ENCODE results near the gene LDLRAP1.

LDLRAP1 gene

GRCh38 chr1:25610822-25611630, 67.6 kb downstream of the LDLRAP1 start:
- Histone ChIP-seq H3K9ac (ENCODE audit: low read length in 2 of 2) (no peak overlapping the region), H3K9me3 (ENCODE audit: control insufficient read depth in 2 of 2, low read length in 2 of 2) (no peaks in the 10 kb centered on the region), H3K27ac (ENCODE audit: low read length) (no peak overlapping the region), H3K4me1 (ENCODE audit: control insufficient read depth, insufficient read depth, low read length) (peaks cover 24% of the 10 kb centered on the region), H3K4me3 (ENCODE audit: low read length in 2 of 2) (no peak overlapping the region), H3K27me3 (ENCODE audit: control insufficient read depth in 1 of 2, insufficient read depth in 2 of 2, low read length in 2 of 2) (no peaks in the 10 kb centered on the region), H3K36me3 (ENCODE audit: control insufficient read depth in 2 of 2, insufficient read depth in 2 of 2, low read length in 2 of 2) (no peaks in the 10 kb centered on the region)

- Histone ChIP-seq H3K9me3 (ENCODE audit: control insufficient read depth in 2 of 2, low read length in 2 of 2) (no peaks in the 10 kb centered on the region), H3K4me1 (ENCODE audit: control insufficient read depth, insufficient read depth, low read length) (peaks cover 28% of the 10 kb centered on the region), H3K36me3 (ENCODE audit: control insufficient read depth in 2 of 2, insufficient read depth in 2 of 2, low read length in 2 of 2) (no peaks in the 10 kb centered on the region), H3K4me3 (ENCODE audit: low read length in 2 of 2) (no peak overlapping the region), H3K27me3 (ENCODE audit: control insufficient read depth in 1 of 2, insufficient read depth in 2 of 2, low read length in 2 of 2) (no peaks in the 10 kb centered on the region), H3K9ac (ENCODE audit: low read length in 2 of 2) (no peak overlapping the region), H3K27ac (ENCODE audit: low read length) (no peak overlapping the region)
These were observed 68.4 kb downstream of the LDLRAP1 start for GRCh38 chr1:25611843-25612242.

- no peak overlapping the region for H3K27ac ChIP-seq (ENCODE audit: low read length)
- no peak overlapping the region for H3K9ac ChIP-seq (ENCODE audit: low read length in 2 of 2)
- H3K4me3 ChIP-seq (ENCODE audit: low read length in 2 of 2), result no peak overlapping the region
- no peaks in the 10 kb centered on the region for H3K36me3 ChIP-seq (ENCODE audit: control insufficient read depth in 2 of 2, insufficient read depth in 2 of 2, low read length in 2 of 2)
- H3K9me3 ChIP-seq (ENCODE audit: control insufficient read depth in 2 of 2, low read length in 2 of 2), result no peaks in the 10 kb centered on the region
- H3K4me1 ChIP-seq (ENCODE audit: control insufficient read depth, insufficient read depth, low read length), result peaks cover 31% of the 10 kb centered on the region
- H3K27me3 ChIP-seq (ENCODE audit: control insufficient read depth in 1 of 2, insufficient read depth in 2 of 2, low read length in 2 of 2), result no peaks in the 10 kb centered on the region
These were observed 69.0 kb downstream of the LDLRAP1 start for GRCh38 chr1:25612421-25612820.

- H3K9ac ChIP-seq (ENCODE audit: low read length in 2 of 2), result no peak overlapping the region
- H3K4me1 ChIP-seq (ENCODE audit: control insufficient read depth, insufficient read depth, low read length), result peaks cover 38% of the 10 kb centered on the region
- no peaks in the 10 kb centered on the region for H3K36me3 ChIP-seq (ENCODE audit: control insufficient read depth in 2 of 2, insufficient read depth in 2 of 2, low read length in 2 of 2)
- no peak overlapping the region for H3K4me3 ChIP-seq (ENCODE audit: low read length in 2 of 2)
- no peaks in the 10 kb centered on the region for H3K27me3 ChIP-seq (ENCODE audit: control insufficient read depth in 1 of 2, insufficient read depth in 2 of 2, low read length in 2 of 2)
- no peak overlapping the region for H3K27ac ChIP-seq (ENCODE audit: low read length)
- H3K9me3 ChIP-seq (ENCODE audit: control insufficient read depth in 2 of 2, low read length in 2 of 2), result no peaks in the 10 kb centered on the region
These were observed 69.7 kb downstream of the LDLRAP1 start for GRCh38 chr1:25613091-25613490.

- no peaks in the 10 kb centered on the region for H3K27me3 ChIP-seq (ENCODE audit: control insufficient read depth in 1 of 2, insufficient read depth in 2 of 2, low read length in 2 of 2)
- no peak overlapping the region for H3K4me3 ChIP-seq (ENCODE audit: low read length in 2 of 2)
- no peaks in the 10 kb centered on the region for H3K9me3 ChIP-seq (ENCODE audit: control insufficient read depth in 2 of 2, low read length in 2 of 2)
- no peaks in the 10 kb centered on the region for H3K36me3 ChIP-seq (ENCODE audit: control insufficient read depth in 2 of 2, insufficient read depth in 2 of 2, low read length in 2 of 2)
- H3K27ac ChIP-seq (ENCODE audit: low read length), result peak overlapping the region; percentile 11
- H3K9ac ChIP-seq (ENCODE audit: low read length in 2 of 2), result no peak overlapping the region
- H3K4me1 ChIP-seq (ENCODE audit: control insufficient read depth, insufficient read depth, low read length), result peaks cover 50% of the 10 kb centered on the region
These were observed 71.2 kb downstream of the LDLRAP1 start for GRCh38 chr1:25614501-25615171.

GRCh38 chr1:25615172-25615541, 71.8 kb downstream of the LDLRAP1 start:
- Histone ChIP-seq H3K27me3 (ENCODE audit: control insufficient read depth in 1 of 2, insufficient read depth in 2 of 2, low read length in 2 of 2) (no peaks in the 10 kb centered on the region), H3K27ac (ENCODE audit: low read length) (peak overlapping the region; percentile 11), H3K4me3 (ENCODE audit: low read length in 2 of 2) (peak overlapping the region in 1 of 2 donors; percentile 15), H3K9me3 (ENCODE audit: control insufficient read depth in 2 of 2, low read length in 2 of 2) (no peaks in the 10 kb centered on the region), H3K4me1 (ENCODE audit: control insufficient read depth, insufficient read depth, low read length) (peaks cover 50% of the 10 kb centered on the region), H3K9ac (ENCODE audit: low read length in 2 of 2) (no peak overlapping the region), H3K36me3 (ENCODE audit: control insufficient read depth in 2 of 2, insufficient read depth in 2 of 2, low read length in 2 of 2) (no peaks in the 10 kb centered on the region)

- Histone ChIP-seq H3K27me3 (ENCODE audit: control insufficient read depth in 1 of 2, insufficient read depth in 2 of 2, low read length in 2 of 2) (no peaks in the 10 kb centered on the region), H3K4me1 (ENCODE audit: control insufficient read depth, insufficient read depth, low read length) (peaks cover 49% of the 10 kb centered on the region), H3K36me3 (ENCODE audit: control insufficient read depth in 2 of 2, insufficient read depth in 2 of 2, low read length in 2 of 2) (no peaks in the 10 kb centered on the region), H3K4me3 (ENCODE audit: low read length in 2 of 2) (peak overlapping the region; percentile 49 to 78), H3K9ac (ENCODE audit: low read length in 2 of 2) (peak overlapping the region; percentile 42 to 51), H3K27ac (ENCODE audit: low read length) (peak overlapping the region; percentile 75), H3K9me3 (ENCODE audit: control insufficient read depth in 2 of 2, low read length in 2 of 2) (no peaks in the 10 kb centered on the region)
These were observed 72.2 kb downstream of the LDLRAP1 start for GRCh38 chr1:25615563-25616094.

GRCh38 chr1:25616095-25616986, 72.9 kb downstream of the LDLRAP1 start, which contains the start of gene MAN1C1:
MAN1C1 (plus strand) TSS chr1:25616791; CDS start chr1:25617798, 1,007 bp downstream.
- Histone ChIP-seq H3K27me3 (ENCODE audit: control insufficient read depth in 1 of 2, insufficient read depth in 2 of 2, low read length in 2 of 2) (no peaks in the 10 kb centered on the region), H3K4me1 (ENCODE audit: control insufficient read depth, insufficient read depth, low read length) (peaks cover 50% of the 10 kb centered on the region), H3K27ac (ENCODE audit: low read length) (peak within 1 kb of the TSS; percentile 75), H3K36me3 (ENCODE audit: control insufficient read depth in 2 of 2, insufficient read depth in 2 of 2, low read length in 2 of 2) (no peaks in the 10 kb centered on the region), H3K9ac (ENCODE audit: low read length in 2 of 2) (peak within 1 kb of the TSS; percentile 58 to 68), H3K4me3 (ENCODE audit: low read length in 2 of 2) (peak within 1 kb of the TSS; percentile 59 to 84), H3K9me3 (ENCODE audit: control insufficient read depth in 2 of 2, low read length in 2 of 2) (no peaks in the 10 kb centered on the region)

GRCh38 chr1:25616987-25617624, 73.7 kb downstream of the LDLRAP1 start:
- no peaks in the 10 kb centered on the region for H3K9me3 ChIP-seq (ENCODE audit: control insufficient read depth in 2 of 2, low read length in 2 of 2)
- no peak overlapping the region for H3K27ac ChIP-seq (ENCODE audit: low read length)
- H3K27me3 ChIP-seq (ENCODE audit: control insufficient read depth in 1 of 2, insufficient read depth in 2 of 2, low read length in 2 of 2), result no peaks in the 10 kb centered on the region
- H3K4me3 ChIP-seq (ENCODE audit: low read length in 2 of 2), result peak overlapping the region; percentile 59 to 84
- peaks cover 55% of the 10 kb centered on the region for H3K4me1 ChIP-seq (ENCODE audit: control insufficient read depth, insufficient read depth, low read length)
- no peaks in the 10 kb centered on the region for H3K36me3 ChIP-seq (ENCODE audit: control insufficient read depth in 2 of 2, insufficient read depth in 2 of 2, low read length in 2 of 2)
- H3K9ac ChIP-seq (ENCODE audit: low read length in 2 of 2), result peak overlapping the region; percentile 43 to 58
